ENCODE results near the gene CAPNS1. TPM values are rescaled to one million over a fixed set of nuclear protein-coding genes. Genes with fewer than 3 reads are reported as not detected.

Gene CAPNS1
- total RNA-seq, 1 donor from 2014 or later: 478 TPM

DNA sequence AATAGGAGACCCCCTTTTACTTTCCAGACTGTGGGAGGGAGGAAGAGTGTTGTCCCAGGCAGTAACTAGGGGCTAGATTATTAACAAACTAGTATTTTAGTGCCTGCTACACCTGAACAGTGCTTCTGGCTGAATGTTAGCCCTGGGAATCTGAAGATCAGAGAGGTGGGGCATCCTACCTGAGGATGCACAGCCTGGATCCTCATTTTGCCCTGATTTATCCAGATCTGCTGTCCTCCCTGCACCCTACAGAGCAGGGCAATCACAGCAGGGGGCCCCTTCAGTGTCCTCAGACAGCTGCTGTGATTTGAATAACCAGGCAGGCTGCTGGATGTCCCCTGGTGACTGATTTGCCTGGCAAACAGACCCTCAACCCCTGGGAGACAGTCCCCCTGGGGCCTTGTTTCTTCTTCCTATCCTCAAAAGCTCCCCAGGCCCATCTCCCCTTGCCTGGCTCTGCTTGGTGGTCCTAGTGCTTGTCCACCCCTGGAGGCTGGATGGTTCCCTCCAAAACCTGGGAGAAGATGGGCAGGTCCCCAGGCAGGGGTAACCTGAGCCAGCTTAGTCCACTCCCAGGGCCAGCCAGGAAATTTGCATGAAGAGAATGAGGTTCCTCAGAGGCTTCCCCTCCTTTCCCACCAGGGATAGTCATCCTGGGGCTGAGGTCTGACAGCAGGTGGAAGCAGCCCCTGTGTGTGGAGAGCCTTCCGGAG lies 29.2 kb upstream of the CAPNS1 start, which contains the start of gene OVOL3:
OVOL3 (plus strand) TSS at position 657 of the 713 bp plus-strand sequence. CDS start 60 bp downstream, outside the sequence.
- no peak for DNase-seq
- peaks cover 15% of the 10 kb centered on the region for H3K9me3 Mint-ChIP-seq (ENCODE audit: unreplicated experiment)
- H3K4me1 Mint-ChIP-seq (ENCODE audit: low read depth, unreplicated experiment): peaks cover 15% of the 10 kb centered on the region
- peak within 1 kb of the TSS; percentile 53 for H3K4me3 Mint-ChIP-seq (ENCODE audit: unreplicated experiment)
- TF ChIP-seq, protein P1, sequence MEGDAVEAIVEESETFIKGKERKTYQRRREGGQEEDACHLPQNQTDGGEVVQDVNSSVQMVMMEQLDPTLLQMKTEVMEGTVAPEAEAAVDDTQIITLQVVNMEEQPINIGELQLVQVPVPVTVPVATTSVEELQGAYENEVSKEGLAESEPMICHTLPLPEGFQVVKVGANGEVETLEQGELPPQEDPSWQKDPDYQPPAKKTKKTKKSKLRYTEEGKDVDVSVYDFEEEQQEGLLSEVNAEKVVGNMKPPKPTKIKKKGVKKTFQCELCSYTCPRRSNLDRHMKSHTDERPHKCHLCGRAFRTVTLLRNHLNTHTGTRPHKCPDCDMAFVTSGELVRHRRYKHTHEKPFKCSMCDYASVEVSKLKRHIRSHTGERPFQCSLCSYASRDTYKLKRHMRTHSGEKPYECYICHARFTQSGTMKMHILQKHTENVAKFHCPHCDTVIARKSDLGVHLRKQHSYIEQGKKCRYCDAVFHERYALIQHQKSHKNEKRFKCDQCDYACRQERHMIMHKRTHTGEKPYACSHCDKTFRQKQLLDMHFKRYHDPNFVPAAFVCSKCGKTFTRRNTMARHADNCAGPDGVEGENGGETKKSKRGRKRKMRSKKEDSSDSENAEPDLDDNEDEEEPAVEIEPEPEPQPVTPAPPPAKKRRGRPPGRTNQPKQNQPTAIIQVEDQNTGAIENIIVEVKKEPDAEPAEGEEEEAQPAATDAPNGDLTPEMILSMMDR (IDR thresholded peaks at IDR 0.05; ENCODE audit: partially characterized antibody, unreplicated experiment): no peak
- peak within 1 kb of the TSS; percentile 89 for H3K27ac Mint-ChIP-seq (ENCODE audit: unreplicated experiment)
- H3K27me3 Mint-ChIP-seq (ENCODE audit: unreplicated experiment): peaks cover 15% of the 10 kb centered on the region
- H3K36me3 Mint-ChIP-seq (ENCODE audit: unreplicated experiment): no peaks in the 10 kb centered on the region

DNA sequence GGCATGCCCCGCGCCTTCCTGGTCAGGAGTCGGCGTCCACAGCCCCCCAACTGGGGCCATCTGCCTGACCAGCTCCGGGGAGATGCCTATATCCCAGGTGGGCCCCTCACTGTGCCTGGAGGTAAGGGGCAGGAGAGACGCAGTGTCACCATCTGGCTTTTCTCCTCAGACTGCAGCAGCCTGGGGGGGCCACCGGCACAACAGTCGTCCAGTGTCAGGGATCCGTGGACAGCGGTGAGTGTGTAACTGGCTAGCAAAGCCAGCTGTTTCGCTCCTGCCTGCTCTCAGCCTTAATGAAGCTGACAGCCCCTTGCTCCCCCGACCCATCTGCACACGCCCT lies 28.7 kb upstream of the CAPNS1 start:
- TF ChIP-seq, protein P1 (IDR thresholded peaks at IDR 0.05; ENCODE audit: partially characterized antibody, unreplicated experiment): no peak
- Mint-ChIP-seq H3K4me1 (ENCODE audit: low read depth, unreplicated experiment) (peaks cover 15% of the 10 kb centered on the region), H3K9me3 (ENCODE audit: unreplicated experiment) (peaks cover 17% of the 10 kb centered on the region), H3K27ac (ENCODE audit: unreplicated experiment) (peak overlapping the region; percentile 89), H3K4me3 (ENCODE audit: unreplicated experiment) (peak overlapping the region; percentile 53), H3K36me3 (ENCODE audit: unreplicated experiment) (no peaks in the 10 kb centered on the region), H3K27me3 (ENCODE audit: unreplicated experiment) (peaks cover 15% of the 10 kb centered on the region)
- peak; percentile 68 for DNase-seq

DNA sequence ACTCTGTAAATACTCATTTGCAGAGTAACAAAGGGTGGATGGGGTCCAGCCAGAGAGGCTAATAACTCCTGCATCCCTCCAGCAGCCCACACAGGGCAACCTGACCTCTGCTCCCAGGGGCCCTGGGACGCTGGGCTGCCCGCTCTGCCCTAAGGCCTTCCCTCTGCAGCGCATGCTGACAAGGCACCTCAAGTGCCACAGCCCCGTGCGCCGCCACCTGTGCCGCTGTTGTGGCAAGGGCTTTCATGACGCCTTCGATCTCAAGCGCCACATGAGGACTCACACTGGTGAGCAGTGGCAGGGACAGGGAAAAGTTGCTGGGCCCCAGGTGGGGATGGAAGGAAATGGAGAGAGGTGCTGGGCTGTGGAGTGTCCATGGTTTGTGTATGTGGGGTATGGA lies 27.2 kb upstream of the CAPNS1 start:
- H3K4me1 Mint-ChIP-seq (ENCODE audit: low read depth, unreplicated experiment): peaks cover 17% of the 10 kb centered on the region
- peak overlapping the region; percentile 55 for H3K27ac Mint-ChIP-seq (ENCODE audit: unreplicated experiment)
- peaks cover 21% of the 10 kb centered on the region for H3K9me3 Mint-ChIP-seq (ENCODE audit: unreplicated experiment)
- no peak for DNase-seq
- H3K4me3 Mint-ChIP-seq (ENCODE audit: unreplicated experiment): peak overlapping the region; percentile 98
- H3K27me3 Mint-ChIP-seq (ENCODE audit: unreplicated experiment): peaks cover 17% of the 10 kb centered on the region
- H3K36me3 Mint-ChIP-seq (ENCODE audit: unreplicated experiment): no peaks in the 10 kb centered on the region
- TF ChIP-seq, protein P1 (IDR thresholded peaks at IDR 0.05; ENCODE audit: partially characterized antibody, unreplicated experiment): no peak

DNA sequence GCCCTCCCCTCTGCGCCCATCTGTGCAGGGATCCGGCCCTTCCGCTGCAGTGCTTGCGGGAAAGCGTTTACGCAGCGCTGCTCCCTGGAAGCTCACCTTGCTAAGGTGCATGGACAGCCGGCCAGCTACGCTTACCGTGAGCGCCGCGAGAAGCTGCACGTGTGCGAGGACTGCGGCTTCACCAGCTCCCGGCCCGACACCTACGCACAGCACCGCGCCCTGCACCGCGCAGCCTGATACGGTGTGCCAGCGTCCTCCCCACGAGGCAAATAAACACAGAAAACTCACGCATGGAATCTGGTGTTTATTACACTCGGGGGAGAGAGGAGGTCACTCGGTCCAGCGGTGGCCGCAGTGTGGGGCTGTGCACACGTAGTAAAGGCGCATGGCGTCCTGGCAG lies 26.4 kb upstream of the CAPNS1 start:
- H3K27me3 Mint-ChIP-seq (ENCODE audit: unreplicated experiment): peaks cover 17% of the 10 kb centered on the region

More for the DNA sequence above, 26.4 kb upstream of the CAPNS1 start:
- TF ChIP-seq, protein P1 (IDR thresholded peaks at IDR 0.05; ENCODE audit: partially characterized antibody, unreplicated experiment): no peak
- H3K4me3 Mint-ChIP-seq (ENCODE audit: unreplicated experiment): peak overlapping the region; percentile 98
- peaks cover 19% of the 10 kb centered on the region for H3K4me1 Mint-ChIP-seq (ENCODE audit: low read depth, unreplicated experiment)
- H3K9me3 Mint-ChIP-seq (ENCODE audit: unreplicated experiment): peaks cover 23% of the 10 kb centered on the region
- H3K36me3 Mint-ChIP-seq (ENCODE audit: unreplicated experiment): peaks cover 5% of the 10 kb centered on the region
- DNase-seq: no peak
- H3K27ac Mint-ChIP-seq (ENCODE audit: unreplicated experiment): peak overlapping the region; percentile 75
